ENCODE results near the gene RBBP8.

- TF ChIP-seq CTCF (IDR thresholded peaks at IDR 0.05; ENCODE audit: poor library complexity) (no peak), EZH2 (IDR thresholded peaks at IDR 0.05; ENCODE audit: borderline replicate concordance) (no peak), EZH2phosphoT487 (IDR thresholded peaks at IDR 0.05; ENCODE audit: low read depth, severe bottlenecking, unreplicated experiment) (no peak)
Measured at GRCh38 chr18:22946217-22946616, 13.1 kb downstream of the RBBP8 start.

Measured in hepatocyte (in vitro differentiated cells).